ENCODE data around the gene WWOX. TPM values are rescaled to one million over a fixed set of nuclear protein-coding genes. Genes with fewer than 3 reads are reported as not detected.

The WWOX gene
- total RNA-seq, 3 donors from 2014 or later, result 11.7 to 18.0 (median 13.8) TPM

- H3K9me3 ChIP-seq, result no peaks in the 10 kb centered on the region
- no peaks in the 10 kb centered on the region for H3K36me3 ChIP-seq (ENCODE audit: low read depth)
- DNase-seq (no peak), ATAC-seq (no peak)
- no peaks in the 10 kb centered on the region for H3K4me1 ChIP-seq (ENCODE audit: low read depth)
- TF ChIP-seq, protein P1, sequence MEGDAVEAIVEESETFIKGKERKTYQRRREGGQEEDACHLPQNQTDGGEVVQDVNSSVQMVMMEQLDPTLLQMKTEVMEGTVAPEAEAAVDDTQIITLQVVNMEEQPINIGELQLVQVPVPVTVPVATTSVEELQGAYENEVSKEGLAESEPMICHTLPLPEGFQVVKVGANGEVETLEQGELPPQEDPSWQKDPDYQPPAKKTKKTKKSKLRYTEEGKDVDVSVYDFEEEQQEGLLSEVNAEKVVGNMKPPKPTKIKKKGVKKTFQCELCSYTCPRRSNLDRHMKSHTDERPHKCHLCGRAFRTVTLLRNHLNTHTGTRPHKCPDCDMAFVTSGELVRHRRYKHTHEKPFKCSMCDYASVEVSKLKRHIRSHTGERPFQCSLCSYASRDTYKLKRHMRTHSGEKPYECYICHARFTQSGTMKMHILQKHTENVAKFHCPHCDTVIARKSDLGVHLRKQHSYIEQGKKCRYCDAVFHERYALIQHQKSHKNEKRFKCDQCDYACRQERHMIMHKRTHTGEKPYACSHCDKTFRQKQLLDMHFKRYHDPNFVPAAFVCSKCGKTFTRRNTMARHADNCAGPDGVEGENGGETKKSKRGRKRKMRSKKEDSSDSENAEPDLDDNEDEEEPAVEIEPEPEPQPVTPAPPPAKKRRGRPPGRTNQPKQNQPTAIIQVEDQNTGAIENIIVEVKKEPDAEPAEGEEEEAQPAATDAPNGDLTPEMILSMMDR (IDR thresholded peaks at IDR 0.05), result no peak
- intact Hi-C loops (cut with DNase I, micrococcal nuclease), result no loop called here
- H3K4me3 ChIP-seq, result no peak overlapping the region
Observed at GRCh38 chr16:78675951-78676792, 576.7 kb downstream of the WWOX start.

- no peaks in the 10 kb centered on the region for H3K4me1 ChIP-seq (ENCODE audit: low read depth)
- TF ChIP-seq, protein P1 (IDR thresholded peaks at IDR 0.05), result no peak
- intact Hi-C loops (cut with DNase I, micrococcal nuclease), result no loop called here
- ATAC-seq (no peak), DNase-seq (no peak)
- H3K36me3 ChIP-seq (ENCODE audit: low read depth), result no peaks in the 10 kb centered on the region
- no peaks in the 10 kb centered on the region for H3K9me3 ChIP-seq
- no peak overlapping the region for H3K4me3 ChIP-seq
Observed at GRCh38 chr16:78677181-78677731, 577.8 kb downstream of the WWOX start.

DNA sequence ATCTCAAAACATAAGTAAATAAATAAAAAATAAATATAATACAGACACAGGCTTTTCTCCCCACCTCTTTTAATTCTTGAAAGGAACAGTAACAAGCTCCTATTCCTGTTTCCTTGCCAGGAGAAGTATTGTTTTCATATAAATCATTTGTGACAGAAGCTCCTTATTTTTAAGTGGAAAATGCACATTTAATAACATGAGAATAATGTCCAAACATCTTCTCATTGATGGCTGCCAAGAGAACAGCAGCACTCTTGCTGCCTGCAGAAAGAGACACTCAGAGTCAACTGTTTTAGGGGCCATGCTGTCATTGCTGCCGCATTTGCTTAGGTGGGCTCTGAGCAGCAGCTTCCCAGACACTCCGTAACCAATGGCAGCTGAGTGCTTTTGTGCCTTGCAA, 580.1 kb downstream of the WWOX start:
- Histone ChIP-seq H3K4me1 (ENCODE audit: low read depth) (no peaks in the 10 kb centered on the region), H3K36me3 (ENCODE audit: low read depth) (no peaks in the 10 kb centered on the region), H3K4me3 (no peak overlapping the region), H3K9me3 (no peaks in the 10 kb centered on the region)
- DNase-seq (no peak), ATAC-seq (no peak)
- intact Hi-C loops (cut with DNase I, micrococcal nuclease), result no loop called here
- TF ChIP-seq, protein P1 (IDR thresholded peaks at IDR 0.05), result no peak

- no peaks in the 10 kb centered on the region for H3K36me3 ChIP-seq (ENCODE audit: low read depth)
- H3K4me1 ChIP-seq (ENCODE audit: low read depth), result no peaks in the 10 kb centered on the region
- intact Hi-C loops (cut with DNase I, micrococcal nuclease), result no loop called here
- H3K4me3 ChIP-seq, result no peak overlapping the region
- no peaks in the 10 kb centered on the region for H3K9me3 ChIP-seq
- ATAC-seq (no peak), DNase-seq (no peak)
- TF ChIP-seq, protein P1 (IDR thresholded peaks at IDR 0.05), result no peak
Observed at GRCh38 chr16:78681743-78682142, 582.3 kb downstream of the WWOX start.

DNA sequence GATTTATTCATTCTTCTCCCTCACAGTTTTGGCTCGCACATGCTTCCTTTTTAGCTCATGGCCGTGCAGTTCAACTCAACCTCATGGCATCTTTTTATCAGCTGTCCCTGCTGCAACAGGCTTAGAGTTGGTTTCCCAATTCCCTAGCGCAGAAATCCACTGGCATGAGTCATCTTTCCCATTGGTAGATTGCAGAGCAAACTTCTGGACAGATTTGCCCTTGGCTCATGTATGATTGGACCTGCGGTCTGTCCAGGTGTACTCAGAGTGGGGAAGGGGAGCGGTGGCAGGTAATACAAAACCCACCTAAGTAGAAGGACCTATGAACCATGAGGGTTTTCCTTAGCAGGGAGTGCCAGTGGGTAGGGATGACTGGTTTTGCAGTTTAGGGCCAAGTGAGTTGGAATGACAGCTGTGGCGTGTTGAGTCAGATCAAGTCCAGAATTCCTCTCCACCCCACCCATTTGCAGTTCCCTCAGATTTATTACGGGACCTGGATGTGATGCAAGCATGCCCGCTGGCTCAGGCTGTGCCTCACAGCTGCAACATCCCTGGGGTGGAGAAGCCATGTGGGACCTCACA, 584.7 kb downstream of the WWOX start:
- ATAC-seq (peak; percentile 56), DNase-seq (peak in 2 of 3 donors; percentile 30 to 54)
- intact Hi-C loops (cut with DNase I, micrococcal nuclease), result no loop called here
- H3K4me3 ChIP-seq, result no peak overlapping the region
- H3K9me3 ChIP-seq, result no peaks in the 10 kb centered on the region
- H3K4me1 ChIP-seq (ENCODE audit: low read depth), result no peaks in the 10 kb centered on the region
- H3K36me3 ChIP-seq (ENCODE audit: low read depth), result no peaks in the 10 kb centered on the region
- TF ChIP-seq, protein P1 (IDR thresholded peaks at IDR 0.05), result no peak
